LNCaP clone FGC (cell line): ENCODE data around the gene SORBS2.

Experiments
- DNase-seq: peaks from one replicate; pipeline ENCODE4 v3.0.0-alpha.2; 2011; ENCODE audit warnings: low read depth
- H3K4me3 ChIP-seq: 2 replicates; pipeline ENCODE4 v1.5.1; 2011; ENCODE audit warnings: mild to moderate bottlenecking, low read depth, low read length, control low read depth
- CTCF ChIP-seq: IDR thresholded peaks from 2 replicates; pipeline ENCODE4 v1.5.1; 2012; ENCODE audit warnings: mild to moderate bottlenecking; ENCODE audit not compliant: control insufficient read depth, insufficient read depth; ENCODE audit errors: extremely low read depth

The SORBS2 gene

GRCh38 chr4:185672151-185672550 lies 139.8 kb downstream of the SORBS2 start:
- H3K4me3 ChIP-seq, result no peak overlapping the region
- no peak for DNase-seq
- TF ChIP-seq CTCF, result no peak

DNA sequence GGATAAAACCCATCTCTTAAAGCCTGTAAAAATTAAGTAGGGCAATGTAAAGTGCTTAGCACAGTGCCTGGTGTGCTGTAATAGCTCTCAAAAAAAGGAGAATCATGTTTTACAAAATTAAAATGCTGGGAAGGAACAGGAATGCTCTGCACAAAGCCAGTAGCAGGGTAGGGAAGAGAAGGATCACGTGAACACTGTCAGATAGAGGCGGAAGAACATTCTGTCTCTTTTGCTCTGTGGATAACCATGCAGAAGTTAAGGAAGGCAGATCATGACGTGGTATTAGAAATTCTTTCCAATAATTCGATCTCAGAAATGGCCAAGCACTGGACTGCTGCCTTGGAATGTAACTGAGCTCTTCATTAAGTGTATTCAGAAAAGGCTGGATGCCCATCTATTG lies 140.5 kb downstream of the SORBS2 start:
- DNase-seq, result no peak
- H3K4me3 ChIP-seq, result no peak overlapping the region
- TF ChIP-seq CTCF, result no peak

DNA sequence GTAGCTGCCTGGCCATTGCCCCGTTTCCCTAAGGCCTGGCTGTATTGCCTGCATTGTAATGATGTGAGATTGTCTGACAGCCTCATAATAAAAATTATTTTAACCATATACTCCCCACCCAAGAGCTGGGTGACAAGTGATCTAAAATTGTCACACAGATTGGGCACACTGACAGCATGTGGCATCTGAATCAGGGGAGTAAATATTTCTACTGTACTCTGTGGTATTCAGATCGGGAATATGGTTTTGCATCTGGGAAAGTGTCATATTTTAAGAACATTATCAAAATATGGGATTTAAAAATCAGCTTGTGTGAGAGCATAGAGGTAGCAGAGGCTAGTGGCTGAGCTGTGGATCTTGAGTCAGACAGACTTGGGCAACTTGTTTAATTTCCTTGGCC lies 140.9 kb downstream of the SORBS2 start:
- H3K4me3 ChIP-seq, result no peak overlapping the region
- no peak for TF ChIP-seq CTCF
- no peak for DNase-seq

GRCh38 chr4:185669288-185669687 lies 142.7 kb downstream of the SORBS2 start:
- no peak for TF ChIP-seq CTCF
- no peak overlapping the region for H3K4me3 ChIP-seq
- DNase-seq, result no peak

DNA sequence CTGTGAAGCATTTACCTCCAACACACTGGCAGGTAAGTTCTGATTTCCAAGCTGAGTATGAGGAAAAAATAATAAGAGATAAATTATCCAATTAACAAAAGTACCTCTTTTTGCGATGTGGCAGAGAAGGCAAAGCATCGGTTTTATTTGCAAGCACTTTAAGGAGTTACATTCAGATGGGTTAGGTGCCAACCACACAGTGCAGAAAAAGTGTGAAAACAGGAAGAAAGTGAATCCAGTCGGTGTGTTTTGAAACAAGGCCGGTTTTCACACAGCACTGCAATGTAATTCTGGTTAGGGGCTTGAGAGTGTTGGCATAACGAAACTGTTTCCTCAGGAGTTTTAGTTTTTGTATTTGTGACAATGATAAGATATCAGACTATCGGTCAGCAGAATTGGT lies 145.8 kb downstream of the SORBS2 start:
- H3K4me3 ChIP-seq, result no peak overlapping the region
- TF ChIP-seq CTCF, result no peak
- DNase-seq, result no peak

DNA sequence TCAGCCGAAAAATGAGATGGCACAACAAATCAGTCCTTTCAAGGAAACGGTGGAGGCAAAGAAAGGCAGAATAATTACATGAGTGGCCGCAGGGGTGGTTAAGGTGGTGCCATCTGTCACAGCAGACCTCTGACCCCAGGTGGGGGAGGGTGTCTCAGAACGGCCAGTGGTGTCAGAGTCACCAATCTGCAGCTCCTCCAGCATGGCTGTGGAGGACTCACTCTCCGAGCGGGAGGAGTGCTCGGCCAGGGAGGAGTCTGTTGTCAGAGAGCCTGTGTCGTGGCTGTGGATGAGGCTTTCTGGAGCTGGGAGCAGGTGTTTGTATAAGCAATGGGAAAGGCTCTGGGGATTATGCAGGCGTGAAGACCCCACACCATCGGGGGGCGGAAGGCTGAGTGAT lies 146.3 kb downstream of the SORBS2 start:
- TF ChIP-seq CTCF, result no peak
- no peak for DNase-seq
- H3K4me3 ChIP-seq, result no peak overlapping the region

GRCh38 chr4:185664481-185664880 lies 147.5 kb downstream of the SORBS2 start:
- DNase-seq, result no peak
- no peak for TF ChIP-seq CTCF
- no peak overlapping the region for H3K4me3 ChIP-seq
